ENCODE results near the gene ABITRAM.

ABITRAM gene

GRCh38 chr9:108980893-108981292 lies 46.7 kb downstream of the ABITRAM start:
- H3K4me1 ChIP-seq (ENCODE audit: control insufficient read depth, insufficient read depth, low read length) = no peaks in the 10 kb centered on the region
- H3K27ac ChIP-seq (ENCODE audit: extremely low read depth, low read depth, low read length) = no peak overlapping the region
- peaks cover 9 to 48% of the 10 kb centered on the region in 2 experiments; a peak in 2 of 3 replicates for H3K36me3 ChIP-seq (ENCODE audit: control insufficient read depth in 2 of 2, insufficient read depth in 1 of 2, low read length in 2 of 2)
- POLR2A ChIA-PET = no interaction called here
- CTCF ChIA-PET = no interaction called here
- H3K9me3 ChIP-seq (ENCODE audit: control insufficient read depth, insufficient read depth, low read depth, low read length) = no peaks in the 10 kb centered on the region
- no peak overlapping the region for H3K4me3 ChIP-seq (ENCODE audit: low read depth, low read length)
- TF ChIP-seq ZNF776 (tag by site-specific recombination; IDR thresholded peaks at IDR 0.05; ENCODE audit: borderline replicate concordance) (no peak), ZNF777 (tag by site-specific recombination; IDR thresholded peaks at IDR 0.05; ENCODE audit: borderline replicate concordance) (no peak), ZNF664 (tag by site-specific recombination; IDR thresholded peaks at IDR 0.05) (no peak), ZNF639 (tag by site-specific recombination; IDR thresholded peaks at IDR 0.05) (no peak), SP2 (tag by site-specific recombination; IDR thresholded peaks at IDR 0.05) (no peak), ZEB2 (tag by site-specific recombination; IDR thresholded peaks at IDR 0.05) (no peak), ZFP37 (tag by site-specific recombination; IDR thresholded peaks at IDR 0.05) (no peak), OVOL3 (tag by site-specific recombination; IDR thresholded peaks at IDR 0.05) (no peak), ZNF660 (tag by site-specific recombination; IDR thresholded peaks at IDR 0.05) (no peak), PRDM2 (tag by site-specific recombination; IDR thresholded peaks at IDR 0.05; ENCODE audit: borderline replicate concordance) (no peak)

DNA sequence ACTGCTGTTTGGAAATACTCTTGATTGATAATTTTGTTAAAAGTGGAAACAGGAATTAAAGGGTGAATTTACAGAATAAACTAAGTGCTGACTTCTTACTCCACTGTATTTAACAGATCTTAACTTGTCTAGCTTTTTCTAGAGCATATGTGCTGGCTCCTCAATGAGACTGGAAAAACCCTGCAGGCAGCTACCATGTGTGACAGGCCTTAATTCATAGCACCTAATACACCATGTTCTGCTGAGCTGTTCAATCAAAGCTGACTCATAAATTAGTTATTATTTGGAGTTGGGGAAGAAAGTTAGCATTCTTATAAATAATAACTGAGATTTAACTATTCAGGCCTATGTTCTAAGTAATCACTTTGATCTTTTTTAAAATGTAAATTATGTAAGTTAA lies 49.7 kb downstream of the ABITRAM start:
- Histone ChIP-seq H3K9me3 (ENCODE audit: control insufficient read depth, insufficient read depth, low read depth, low read length) (no peaks in the 10 kb centered on the region), H3K4me1 (ENCODE audit: control insufficient read depth, insufficient read depth, low read length) (no peaks in the 10 kb centered on the region), H3K4me3 (ENCODE audit: low read depth, low read length) (no peak overlapping the region), H3K27ac (ENCODE audit: extremely low read depth, low read depth, low read length) (no peak overlapping the region), H3K36me3 (ENCODE audit: control insufficient read depth in 2 of 2, insufficient read depth in 1 of 2, low read length in 2 of 2) (peaks cover 4 to 36% of the 10 kb centered on the region in 2 experiments; a peak in 2 of 3 replicates)
- POLR2A ChIA-PET = no interaction called here
- TF ChIP-seq ZBTB7A (tag by site-specific recombination; IDR thresholded peaks at IDR 0.05; ENCODE audit: low read depth) (no peak), ZNF211 (tag by site-specific recombination; IDR thresholded peaks at IDR 0.05; ENCODE audit: low read depth) (no peak), ZNF433 (tag by site-specific recombination; IDR thresholded peaks at IDR 0.05; ENCODE audit: low read depth) (no peak), SP2 (tag by site-specific recombination; IDR thresholded peaks at IDR 0.05) (no peak), KLF10 (tag by site-specific recombination; IDR thresholded peaks at IDR 0.05) (no peak)
- CTCF ChIA-PET = interaction anchor here (0.9 kb wide), 1 partner anchor 10 kb away, joined by 4 read pairs; no protein-coding TSS in a partner anchor

Measured in HEK293 (cell line).